PC-9 (cell line): ENCODE data around the gene KCNK7. TPM values are rescaled to one million over a fixed set of nuclear protein-coding genes. Genes with fewer than 3 reads are reported as not detected.
A peak's percentile ranks its signal among the peaks of the same experiment; 100 is the strongest.

Experiments used
- BruUV-seq: library from RNA; stranded (reverse); fragments of 400-500 nt; replicated peaks from 2 replicates; lab custom pipeline; 2021; lab: Mats Ljungman, UMichigan
- CTCF ChIA-PET: fragments of 300-600 bp; sonication (Branson Sonifier 250); formaldehyde crosslinking; loops from one replicate; lab custom pipeline; 2022; ENCODE audit warnings: antibody characterized with exemption; lab: Charles Lee
- POLR2A ChIA-PET: fragments of 300-600 bp; sonication (Branson Sonifier 250); formaldehyde crosslinking; loops from one replicate; lab custom pipeline; 2022; ENCODE audit warnings: antibody characterized with exemption; ENCODE audit not compliant: unreplicated experiment; lab: Charles Lee
- DNase-seq, 2 experiments: peaks; one replicate each; pipeline versions ENCODE4 v3.0.0 to v3.0.0-alpha.2; 2015 to 2022; ENCODE audit warnings: mixed read lengths in 1 of 2
- H2AFZ ChIP-seq: fragments of 200-600 bp; sonication (generic); 2 replicates; pipeline ENCODE4 v1.8.1; 2017; ENCODE audit warnings: antibody characterized with exemption
- H3F3A ChIP-seq: fragments of 200-600 bp; sonication (generic); 2 replicates; pipeline ENCODE4 v1.8.1; 2017; ENCODE audit warnings: antibody characterized with exemption, mild to moderate bottlenecking, low read depth; ENCODE audit not compliant: insufficient read depth
- H3K27ac ChIP-seq: fragments of 200-600 bp; sonication (generic); 2 replicates; pipeline ENCODE4 v1.6.1; 2016; ENCODE audit warnings: mixed run types
- H3K27me3 ChIP-seq: fragments of 200-600 bp; sonication (generic); 2 replicates; pipeline ENCODE4 v1.6.1; 2016; ENCODE audit warnings: low read depth, mixed run types; ENCODE audit not compliant: insufficient read depth
- H3K36me3 ChIP-seq: fragments of 200-600 bp; sonication (generic); 2 replicates; pipeline ENCODE4 v1.6.1; 2016; ENCODE audit warnings: low read depth, mixed run types
- H3K4me1 ChIP-seq: fragments of 200-600 bp; sonication (generic); replicated peaks from 2 replicates; pipeline ENCODE4 v1.6.1; 2016; ENCODE audit warnings: mixed run types; ENCODE audit not compliant: insufficient read depth
- H3K4me2 ChIP-seq: fragments of 200-600 bp; sonication (generic); 2 replicates; pipeline ENCODE4 v1.6.1; 2017; ENCODE audit warnings: mixed run types
- H3K4me3 ChIP-seq: fragments of 200-600 bp; sonication (generic); 2 replicates; pipeline ENCODE4 v1.6.1; 2016; ENCODE audit warnings: mixed run types
- H3K79me2 ChIP-seq: fragments of 200-600 bp; sonication (generic); 2 replicates; pipeline ENCODE4 v1.6.1; 2017; ENCODE audit warnings: low read depth, mixed run types
- H3K9me2 ChIP-seq: fragments of 200-600 bp; sonication (generic); 2 replicates; pipeline ENCODE4 v1.8.1; 2017; ENCODE audit warnings: mild to moderate bottlenecking; ENCODE audit not compliant: insufficient read depth
- H3K9me3 ChIP-seq: fragments of 200-600 bp; sonication (generic); 2 replicates; pipeline ENCODE4 v1.8.1; 2016; ENCODE audit warnings: low read depth; ENCODE audit not compliant: insufficient read depth
- H4K20me1 ChIP-seq: fragments of 200-600 bp; sonication (generic); 2 replicates; pipeline ENCODE4 v1.8.1; 2017; ENCODE audit not compliant: insufficient read depth
- CTCF ChIP-seq: fragments of 200-600 bp; sonication (generic); conservative IDR thresholded peaks from 2 replicates; pipeline ENCODE4 v1.6.1; 2017; ENCODE audit warnings: mixed run types, antibody characterized with exemption, mild to moderate bottlenecking, moderate library complexity
- EZH2 ChIP-seq: fragments of 200-600 bp; sonication (generic); IDR thresholded peaks from 2 replicates; pipeline ENCODE4 v1.8.0; 2017; ENCODE audit warnings: antibody characterized with exemption, low read depth
- intact Hi-C: fragments of 100-400 bp; cut with micrococcal nuclease; formaldehyde crosslinking; loops from one replicate; pipeline ENCODE4 v1.10.0; 2022; ENCODE audit not compliant: unreplicated experiment
- total RNA-seq: library from RNA; stranded (reverse); gene quantifications from 2 replicates; pipeline ENCODE4 v1.2.3, GENCODE V29; 2021

The KCNK7 gene
- total RNA-seq, 1 experiment from 2014 or later = not detected

GRCh38 chr11:65574109-65574810 is 21.3 kb downstream of the KCNK7 start:
- peak overlapping the region; percentile 30 for H3K27ac ChIP-seq
- DNase-seq = peak; percentile 83 to 97
- no peaks in the 10 kb centered on the region for H3K9me3 ChIP-seq
- peaks cover 52% of the 10 kb centered on the region for H3K79me2 ChIP-seq
- CTCF ChIA-PET = no interaction called here
- H3K4me2 ChIP-seq = peak overlapping the region; percentile 96
- POLR2A ChIA-PET = no interaction called here
- H3K4me3 ChIP-seq = peak overlapping the region; percentile 81
- H3K4me1 ChIP-seq = peaks cover 55% of the 10 kb centered on the region
- intact Hi-C loops = loop anchor here (5.0 kb wide), 5 partner anchors 47 to 478 kb away; partner anchors contain the start of genes CST6, KAT5, NEAT1 and SCYL1
- peaks cover 63% of the 10 kb centered on the region for H3F3A ChIP-seq
- TF ChIP-seq CTCF = peak; percentile 84
- TF ChIP-seq EZH2 = no peak
- H3K27me3 ChIP-seq = no peaks in the 10 kb centered on the region
- no peaks in the 10 kb centered on the region for H3K9me2 ChIP-seq
- no TSS peak for BruUV-seq
- H4K20me1 ChIP-seq = peaks cover 7% of the 10 kb centered on the region; the same call in 1 of the 2 replicates
- no peaks in the 10 kb centered on the region; the same call in 1 of the 2 replicates for H3K36me3 ChIP-seq
- no peak overlapping the region for H2AFZ ChIP-seq

GRCh38 chr11:65573391-65574079 is 22.1 kb downstream of the KCNK7 start:
- intact Hi-C loops = loop anchor here (5.0 kb wide), 5 partner anchors 46 to 479 kb away; partner anchors contain the start of genes CST6, KAT5, NEAT1 and SCYL1
- peaks cover 4% of the 10 kb centered on the region; the same call in 1 of the 2 replicates for H4K20me1 ChIP-seq
- no peak overlapping the region for H3K27ac ChIP-seq
- TSS peak; percentile 12 for BruUV-seq
- H3K4me1 ChIP-seq = peaks cover 59% of the 10 kb centered on the region
- peak overlapping the region; percentile 73; the same call in 1 of the 2 replicates for H3K4me3 ChIP-seq
- peak overlapping the region; percentile 96 for H3K4me2 ChIP-seq
- POLR2A ChIA-PET = interaction anchor here (1.5 kb wide), 1 partner anchor 20 kb away, joined by 4 read pairs; no protein-coding TSS in a partner anchor
- H3K36me3 ChIP-seq = no peaks in the 10 kb centered on the region
- CTCF ChIA-PET = interaction anchor here (0.5 to 1.2 kb wide), 2 partner anchors 66 to 224 kb away, joined by 3 to 4 read pairs; no protein-coding TSS in a partner anchor
- TF ChIP-seq CTCF = no peak
- no peak for TF ChIP-seq EZH2
- no peaks in the 10 kb centered on the region for H3K9me3 ChIP-seq
- H3K9me2 ChIP-seq = no peaks in the 10 kb centered on the region
- H2AFZ ChIP-seq = no peak overlapping the region
- H3K27me3 ChIP-seq = no peaks in the 10 kb centered on the region
- peaks cover 70% of the 10 kb centered on the region for H3F3A ChIP-seq
- DNase-seq = no peak
- H3K79me2 ChIP-seq = peaks cover 54% of the 10 kb centered on the region
